ENCODE data around the gene ADGRG4. TPM values are rescaled to one million over a fixed set of nuclear protein-coding genes. Genes with fewer than 3 reads are reported as not detected.
A peak's percentile ranks its signal among the peaks of the same experiment; 100 is the strongest.

Gene ADGRG4
- total RNA-seq, 2 donors from 2014 or later = not detected

GRCh38 chrX:136322064-136322463, 21.3 kb downstream of the ADGRG4 start:
- Mint-ChIP-seq H3K36me3 (ENCODE audit: low read depth) (no peaks in the 10 kb centered on the region), H3K9me3 (no peaks in the 10 kb centered on the region), H3K27me3 (no peaks in the 10 kb centered on the region), H3K27ac (no peak overlapping the region), H3K4me3 (no peak overlapping the region), H3K4me1 (no peaks in the 10 kb centered on the region)
- no peak for ATAC-seq (replicated peaks)

DNA sequence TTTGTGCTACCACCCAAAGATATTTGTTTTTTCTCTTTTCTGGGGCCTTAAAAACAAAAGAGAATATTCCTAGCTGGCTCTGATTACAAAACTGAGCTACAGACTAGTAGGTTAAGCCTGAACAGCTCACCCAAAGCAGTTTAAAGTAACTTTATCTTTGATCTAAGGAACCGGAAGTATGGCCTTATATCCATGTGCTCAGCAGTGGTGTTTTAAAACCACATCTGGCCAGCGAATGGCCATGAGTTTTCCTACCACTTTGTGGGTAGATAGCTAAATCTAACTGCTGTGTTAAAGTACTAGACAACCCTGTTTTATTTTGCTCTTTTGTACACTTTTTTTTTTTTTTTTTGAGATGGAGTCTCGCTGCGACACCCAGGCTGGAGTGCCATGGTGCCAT, 24.6 kb downstream of the ADGRG4 start:
- no peaks in the 10 kb centered on the region for H3K4me1 Mint-ChIP-seq

GRCh38 chrX:136328933-136329332, 28.2 kb downstream of the ADGRG4 start:
- ATAC-seq (replicated peaks) = no peak
- Mint-ChIP-seq H3K27ac (no peak overlapping the region), H3K4me1 (no peaks in the 10 kb centered on the region), H3K9me3 (no peaks in the 10 kb centered on the region), H3K4me3 (no peak overlapping the region), H3K27me3 (no peaks in the 10 kb centered on the region), H3K36me3 (ENCODE audit: low read depth) (no peaks in the 10 kb centered on the region)

More for the DNA sequence above, 24.6 kb downstream of the ADGRG4 start:
- Mint-ChIP-seq H3K27me3 (no peaks in the 10 kb centered on the region), H3K4me3 (no peak overlapping the region), H3K9me3 (no peaks in the 10 kb centered on the region), H3K36me3 (ENCODE audit: low read depth) (no peaks in the 10 kb centered on the region), H3K27ac (no peak overlapping the region)
- no peak for ATAC-seq (replicated peaks)

GRCh38 chrX:136336623-136337022, 35.9 kb downstream of the ADGRG4 start:
- ATAC-seq (replicated peaks) = no peak
- Mint-ChIP-seq H3K9me3 (peaks cover 3% of the 10 kb centered on the region), H3K27me3 (no peaks in the 10 kb centered on the region), H3K36me3 (ENCODE audit: low read depth) (no peaks in the 10 kb centered on the region), H3K4me1 (no peaks in the 10 kb centered on the region), H3K27ac (no peak overlapping the region), H3K4me3 (no peak overlapping the region)

GRCh38 chrX:136339702-136340101, 38.9 kb downstream of the ADGRG4 start:
- Mint-ChIP-seq H3K27me3 (no peaks in the 10 kb centered on the region), H3K4me1 (no peaks in the 10 kb centered on the region), H3K4me3 (no peak overlapping the region), H3K27ac (no peak overlapping the region), H3K36me3 (ENCODE audit: low read depth) (no peaks in the 10 kb centered on the region), H3K9me3 (peaks cover 3% of the 10 kb centered on the region)
- ATAC-seq (replicated peaks) = no peak

- no peak for ATAC-seq (replicated peaks)
- H3K9me3 Mint-ChIP-seq = no peaks in the 10 kb centered on the region
- no peak overlapping the region for H3K4me3 Mint-ChIP-seq
- no peaks in the 10 kb centered on the region for H3K4me1 Mint-ChIP-seq
- H3K27me3 Mint-ChIP-seq = peaks cover 6% of the 10 kb centered on the region
- H3K36me3 Mint-ChIP-seq (ENCODE audit: low read depth) = no peaks in the 10 kb centered on the region
- H3K27ac Mint-ChIP-seq = no peak overlapping the region
Measured at GRCh38 chrX:136344320-136344719, 43.6 kb downstream of the ADGRG4 start.

- H3K36me3 Mint-ChIP-seq (ENCODE audit: low read depth) = no peaks in the 10 kb centered on the region
- H3K27ac Mint-ChIP-seq = no peak overlapping the region
- H3K4me1 Mint-ChIP-seq = no peaks in the 10 kb centered on the region
- ATAC-seq (replicated peaks) = no peak
- H3K9me3 Mint-ChIP-seq = no peaks in the 10 kb centered on the region
- peaks cover 6% of the 10 kb centered on the region for H3K27me3 Mint-ChIP-seq
- no peak overlapping the region for H3K4me3 Mint-ChIP-seq
Measured at GRCh38 chrX:136346506-136346905, 45.7 kb downstream of the ADGRG4 start.

DNA sequence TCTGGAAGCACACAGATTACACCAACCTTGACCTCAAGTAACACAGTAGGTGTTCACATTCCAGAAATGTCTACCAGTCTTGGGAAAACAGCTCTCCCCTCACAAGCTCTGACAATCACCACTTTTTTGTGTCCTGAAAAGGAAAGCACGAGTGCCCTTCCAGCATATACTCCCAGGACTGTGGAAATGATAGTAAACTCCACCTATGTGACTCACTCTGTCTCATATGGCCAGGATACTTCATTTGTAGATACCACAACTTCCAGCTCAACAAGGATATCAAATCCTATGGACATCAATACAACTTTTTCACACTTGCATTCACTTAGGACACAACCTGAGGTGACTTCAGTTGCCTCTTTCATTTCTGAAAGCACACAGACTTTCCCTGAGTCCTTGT, 46.9 kb downstream of the ADGRG4 start:
- H3K27me3 Mint-ChIP-seq = peaks cover 6% of the 10 kb centered on the region
- no peaks in the 10 kb centered on the region for H3K4me1 Mint-ChIP-seq
- H3K4me3 Mint-ChIP-seq = no peak overlapping the region
- H3K9me3 Mint-ChIP-seq = no peaks in the 10 kb centered on the region
- no peak for ATAC-seq (replicated peaks)
- H3K27ac Mint-ChIP-seq = no peak overlapping the region
- no peaks in the 10 kb centered on the region for H3K36me3 Mint-ChIP-seq (ENCODE audit: low read depth)

DNA sequence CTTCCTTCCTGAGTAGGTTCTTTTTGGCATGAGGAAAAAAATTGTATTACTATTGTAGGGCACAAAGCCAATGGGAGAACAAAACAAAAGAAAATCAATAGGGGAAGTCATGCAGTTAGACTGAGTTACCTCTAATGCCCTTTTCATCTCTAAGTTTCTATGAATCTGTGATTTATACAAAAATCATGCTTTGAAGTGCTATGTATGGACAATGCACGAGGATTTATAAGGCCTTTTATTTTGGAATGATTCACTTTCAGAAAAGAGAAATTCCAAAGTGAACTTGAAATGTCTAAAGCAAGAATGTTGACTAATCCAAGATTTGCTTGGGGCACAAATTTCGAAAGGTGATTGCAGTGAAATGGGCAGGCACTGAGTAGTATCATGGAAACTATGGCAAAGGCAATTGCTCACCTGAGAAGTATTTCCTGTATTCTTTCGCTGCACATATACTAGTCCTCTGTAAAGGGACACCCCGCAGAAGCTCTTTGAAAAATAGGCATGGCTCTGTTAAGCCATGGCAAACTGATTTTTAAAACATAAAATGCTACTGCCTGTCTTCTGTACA, 52.8 kb downstream of the ADGRG4 start:
- H3K4me3 Mint-ChIP-seq = no peak overlapping the region
- H3K9me3 Mint-ChIP-seq = no peaks in the 10 kb centered on the region
- H3K4me1 Mint-ChIP-seq = no peaks in the 10 kb centered on the region
- H3K36me3 Mint-ChIP-seq (ENCODE audit: low read depth) = no peaks in the 10 kb centered on the region
- no peak overlapping the region for H3K27ac Mint-ChIP-seq
- no peak for ATAC-seq (replicated peaks)
- no peaks in the 10 kb centered on the region for H3K27me3 Mint-ChIP-seq

DNA sequence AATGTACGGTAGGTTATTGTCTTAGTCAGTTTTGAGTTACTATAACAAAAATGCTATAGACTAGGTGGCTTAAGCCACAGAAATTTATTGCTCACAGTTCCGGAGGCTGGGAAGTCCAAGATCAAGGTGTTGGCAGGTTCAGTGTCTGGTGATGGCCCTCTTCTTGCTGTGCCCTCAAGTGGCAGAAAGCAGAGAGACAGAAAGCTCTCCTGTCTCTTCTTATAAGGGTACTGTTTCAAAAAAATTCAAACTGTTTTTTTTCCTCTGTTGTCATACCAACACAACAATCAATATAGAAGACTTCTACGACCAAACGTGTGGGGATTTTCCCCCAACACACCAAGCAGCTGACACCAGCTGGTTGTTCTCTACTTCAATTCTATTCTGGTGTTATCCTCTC, 53.4 kb downstream of the ADGRG4 start:
- no peak overlapping the region for H3K27ac Mint-ChIP-seq
- H3K4me3 Mint-ChIP-seq = no peak overlapping the region
- H3K9me3 Mint-ChIP-seq = no peaks in the 10 kb centered on the region
- ATAC-seq (replicated peaks) = no peak
- H3K27me3 Mint-ChIP-seq = no peaks in the 10 kb centered on the region
- no peaks in the 10 kb centered on the region for H3K4me1 Mint-ChIP-seq
- H3K36me3 Mint-ChIP-seq (ENCODE audit: low read depth) = no peaks in the 10 kb centered on the region

DNA sequence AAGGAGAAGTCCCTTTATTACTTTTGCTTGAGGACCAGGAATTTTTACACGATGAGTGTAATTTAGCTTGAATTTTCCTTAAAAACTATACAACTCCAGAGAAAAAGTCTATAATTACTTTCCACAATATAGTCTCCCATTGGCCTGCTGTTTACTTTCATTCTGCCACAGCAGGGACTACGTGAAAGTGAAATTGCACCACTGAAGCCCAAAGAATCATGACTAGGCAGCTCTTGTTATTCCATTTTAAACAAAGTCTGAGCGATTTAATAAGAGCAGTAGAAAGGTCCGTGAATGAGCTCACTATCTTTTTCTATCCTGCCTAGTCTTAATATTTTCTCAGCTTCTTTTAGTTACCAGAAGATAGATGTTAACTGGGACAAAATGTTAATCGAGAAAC, 68.6 kb downstream of the ADGRG4 start:
- no peaks in the 10 kb centered on the region for H3K9me3 Mint-ChIP-seq
- H3K4me3 Mint-ChIP-seq = no peak overlapping the region
- H3K4me1 Mint-ChIP-seq = no peaks in the 10 kb centered on the region
- H3K27me3 Mint-ChIP-seq = peaks cover 10% of the 10 kb centered on the region
- no peak for ATAC-seq (replicated peaks)
- no peak overlapping the region for H3K27ac Mint-ChIP-seq
- no peaks in the 10 kb centered on the region for H3K36me3 Mint-ChIP-seq (ENCODE audit: low read depth)

- H3K36me3 Mint-ChIP-seq (ENCODE audit: low read depth) = no peaks in the 10 kb centered on the region
- no peaks in the 10 kb centered on the region for H3K4me1 Mint-ChIP-seq
- H3K27ac Mint-ChIP-seq = no peak overlapping the region
- ATAC-seq (replicated peaks) = peak; percentile 78
- no peaks in the 10 kb centered on the region for H3K9me3 Mint-ChIP-seq
- no peak overlapping the region for H3K4me3 Mint-ChIP-seq
- H3K27me3 Mint-ChIP-seq = peaks cover 10% of the 10 kb centered on the region
Measured at GRCh38 chrX:136376713-136377112, 76.0 kb downstream of the ADGRG4 start.

GRCh38 chrX:136380010-136380769, 79.4 kb downstream of the ADGRG4 start:
- no peak overlapping the region for H3K4me3 Mint-ChIP-seq
- ATAC-seq (replicated peaks) = peak; percentile 31
- H3K9me3 Mint-ChIP-seq = no peaks in the 10 kb centered on the region
- no peak overlapping the region for H3K27ac Mint-ChIP-seq
- H3K36me3 Mint-ChIP-seq (ENCODE audit: low read depth) = no peaks in the 10 kb centered on the region
- no peaks in the 10 kb centered on the region for H3K4me1 Mint-ChIP-seq
- peaks cover 10% of the 10 kb centered on the region for H3K27me3 Mint-ChIP-seq

DNA sequence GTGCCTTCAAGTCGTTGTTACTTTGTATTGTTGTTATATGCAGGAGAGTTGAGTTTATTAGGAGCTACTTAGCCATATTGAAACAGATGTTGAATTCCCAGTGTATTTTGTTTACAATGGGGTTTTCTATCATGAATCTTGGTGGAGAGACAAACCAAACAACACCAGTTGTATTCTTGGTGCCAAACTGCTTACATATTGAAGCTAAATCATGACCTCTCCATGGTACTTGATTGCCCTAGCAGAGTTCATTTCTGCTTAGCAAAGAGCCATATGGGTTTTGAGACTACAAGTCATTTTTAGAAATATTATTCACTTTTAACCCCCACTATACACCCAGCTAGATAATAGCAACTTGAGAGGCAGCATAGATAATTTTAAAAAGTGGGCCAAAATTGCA, 85.4 kb downstream of the ADGRG4 start:
- no peak for ATAC-seq (replicated peaks)
- Mint-ChIP-seq H3K27ac (no peak overlapping the region), H3K9me3 (no peaks in the 10 kb centered on the region), H3K4me3 (no peak overlapping the region), H3K27me3 (peaks cover 9% of the 10 kb centered on the region), H3K4me1 (no peaks in the 10 kb centered on the region), H3K36me3 (ENCODE audit: low read depth) (no peaks in the 10 kb centered on the region)

- Mint-ChIP-seq H3K4me3 (no peak overlapping the region), H3K36me3 (ENCODE audit: low read depth) (no peaks in the 10 kb centered on the region), H3K9me3 (no peaks in the 10 kb centered on the region), H3K27me3 (peaks cover 9% of the 10 kb centered on the region), H3K27ac (no peak overlapping the region), H3K4me1 (no peaks in the 10 kb centered on the region)
- ATAC-seq (replicated peaks) = no peak
Measured at GRCh38 chrX:136386826-136387225, 86.1 kb downstream of the ADGRG4 start.
